Coronary artery (tissue), 2 donors: Measurements from ENCODE around the gene PTGDS.

ENCODE experiments used
- DNase-seq: peaks from one replicate; pipeline ENCODE4 v3.0.0-alpha.2; 2017; ENCODE audit warnings: low spot score
- H3K27ac ChIP-seq, 2 donors: fragments of 200-600 bp; sonication (generic); one replicate each; pipeline ENCODE4 v1.5.1; 2016 to 2019
- H3K4me3 ChIP-seq: fragments of 200-600 bp; sonication (generic); 2 replicates; pipeline ENCODE4 v1.5.1; 2016; ENCODE audit warnings: mild to moderate bottlenecking, moderate library complexity
- CTCF ChIP-seq: fragments of 200-600 bp; sonication (generic); IDR thresholded peaks from one replicate; pipeline ENCODE4 v1.5.1; 2019; ENCODE audit warnings: antibody characterized with exemption

Gene PTGDS

DNA sequence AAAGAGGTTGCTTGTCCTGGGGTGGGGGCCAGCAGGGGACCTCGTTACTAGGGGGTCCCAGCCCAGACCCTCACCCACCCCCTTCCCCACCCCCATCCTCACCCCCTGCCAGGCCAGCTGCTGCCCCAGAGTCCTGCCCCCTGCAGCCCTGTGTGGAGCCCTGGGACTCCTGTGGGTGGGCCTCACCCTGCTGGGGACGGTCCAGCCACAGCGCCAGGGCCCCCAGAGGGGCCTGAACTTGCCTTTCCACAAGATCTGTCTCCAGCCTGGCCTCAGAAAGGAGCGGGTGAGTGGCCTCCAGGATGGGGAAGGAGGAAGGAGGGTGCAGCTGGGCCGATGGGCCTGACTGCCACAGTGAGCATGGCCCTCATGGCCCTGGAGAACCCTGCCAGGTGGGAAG, 7.5 kb upstream of the PTGDS start:
- no peak for TF ChIP-seq CTCF
- H3K27ac ChIP-seq: no peak overlapping the region
- no peak overlapping the region for H3K4me3 ChIP-seq
- no peak for DNase-seq

DNA sequence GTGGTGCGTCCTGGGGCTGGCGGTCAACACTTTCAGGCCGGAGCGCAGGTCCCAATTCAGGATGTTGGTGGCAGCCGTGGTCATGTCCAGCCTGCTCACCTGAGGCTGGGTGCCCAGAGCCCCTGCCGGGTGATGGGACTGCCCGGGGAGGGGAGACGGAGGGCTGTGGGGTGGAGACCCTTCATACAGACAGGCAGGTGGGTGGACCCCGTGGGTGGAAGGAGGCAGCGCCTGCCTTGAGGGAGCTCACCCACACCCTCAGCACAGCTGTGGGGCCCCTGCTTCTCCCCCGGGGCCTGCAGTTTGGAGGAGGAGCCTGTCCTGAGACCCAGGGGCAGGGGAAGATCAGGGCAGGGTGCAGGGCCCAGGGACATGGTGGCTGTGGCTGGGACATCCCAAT, 6.9 kb upstream of the PTGDS start:
- Histone ChIP-seq H3K27ac (no peak overlapping the region), H3K4me3 (no peak overlapping the region)
- DNase-seq: no peak
- no peak for TF ChIP-seq CTCF

DNA sequence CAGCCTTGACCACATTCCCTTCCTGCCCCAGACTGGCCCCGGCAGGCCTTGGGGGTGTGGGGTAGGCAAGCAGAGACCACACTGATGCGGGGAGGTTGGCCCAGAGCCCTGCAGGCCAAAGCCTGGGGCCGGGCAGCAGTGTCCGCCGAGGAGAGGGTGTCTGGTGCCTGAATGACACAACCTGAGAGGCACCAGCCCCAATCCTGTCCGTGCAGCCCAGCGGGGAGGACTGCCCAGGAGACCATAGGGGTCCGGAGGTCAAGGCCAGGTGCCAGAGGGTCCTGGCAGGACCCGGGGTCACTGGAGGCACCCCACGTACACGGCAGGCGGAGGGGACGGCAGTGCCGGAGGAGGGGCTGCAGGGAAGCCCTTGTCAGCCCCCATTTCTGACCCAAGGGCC, 5.6 kb upstream of the PTGDS start:
- no peak overlapping the region for H3K4me3 ChIP-seq
- no peak for TF ChIP-seq CTCF
- no peak overlapping the region for H3K27ac ChIP-seq

DNA sequence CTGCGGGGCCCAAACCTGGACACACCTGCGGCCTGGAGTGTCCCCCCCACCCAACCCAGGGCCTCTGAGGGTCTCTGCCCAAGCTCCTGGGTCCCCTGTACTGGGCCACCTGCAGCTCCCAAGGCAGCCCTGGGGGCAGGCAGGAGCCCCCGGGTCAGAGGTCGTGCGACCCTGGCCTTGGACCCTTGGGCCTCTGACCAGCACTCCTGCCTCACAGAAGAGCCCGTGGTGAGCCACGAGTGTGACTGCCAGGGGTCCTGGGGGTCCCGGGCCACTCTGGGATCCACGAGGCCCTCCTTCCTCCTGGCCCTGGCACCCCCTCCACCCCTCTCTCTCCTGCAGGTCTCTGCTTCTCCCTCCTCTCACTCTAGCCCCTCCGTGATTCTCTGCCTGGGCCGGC, 5.0 kb upstream of the PTGDS start:
- Histone ChIP-seq H3K4me3 (no peak overlapping the region), H3K27ac (no peak overlapping the region)
- TF ChIP-seq CTCF: no peak
- DNase-seq: no peak

More for the DNA sequence above, 5.6 kb upstream of the PTGDS start:
- DNase-seq: no peak

DNA sequence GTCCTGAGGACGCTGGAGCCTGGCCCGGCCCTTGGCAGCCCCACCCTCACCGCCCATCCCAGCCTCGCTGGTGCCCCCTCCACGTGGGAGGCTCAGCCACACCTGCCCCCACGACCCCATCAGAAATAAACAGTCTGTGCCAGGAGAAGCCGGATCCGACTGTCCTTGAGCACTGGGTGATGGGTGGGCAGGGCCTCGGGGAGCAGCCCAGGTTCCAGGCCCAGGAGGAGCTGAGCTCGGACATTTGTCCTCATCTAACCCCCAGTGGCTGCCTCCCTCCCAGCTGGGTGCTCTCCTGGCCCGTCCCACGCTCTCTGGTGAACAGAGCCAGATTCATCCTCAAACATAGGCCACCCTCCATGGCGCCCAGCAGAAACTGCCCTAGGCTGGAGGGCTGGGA, 4.6 kb upstream of the PTGDS start:
- no peak for TF ChIP-seq CTCF
- Histone ChIP-seq H3K27ac (no peak overlapping the region), H3K4me3 (no peak overlapping the region)
- no peak for DNase-seq

DNA sequence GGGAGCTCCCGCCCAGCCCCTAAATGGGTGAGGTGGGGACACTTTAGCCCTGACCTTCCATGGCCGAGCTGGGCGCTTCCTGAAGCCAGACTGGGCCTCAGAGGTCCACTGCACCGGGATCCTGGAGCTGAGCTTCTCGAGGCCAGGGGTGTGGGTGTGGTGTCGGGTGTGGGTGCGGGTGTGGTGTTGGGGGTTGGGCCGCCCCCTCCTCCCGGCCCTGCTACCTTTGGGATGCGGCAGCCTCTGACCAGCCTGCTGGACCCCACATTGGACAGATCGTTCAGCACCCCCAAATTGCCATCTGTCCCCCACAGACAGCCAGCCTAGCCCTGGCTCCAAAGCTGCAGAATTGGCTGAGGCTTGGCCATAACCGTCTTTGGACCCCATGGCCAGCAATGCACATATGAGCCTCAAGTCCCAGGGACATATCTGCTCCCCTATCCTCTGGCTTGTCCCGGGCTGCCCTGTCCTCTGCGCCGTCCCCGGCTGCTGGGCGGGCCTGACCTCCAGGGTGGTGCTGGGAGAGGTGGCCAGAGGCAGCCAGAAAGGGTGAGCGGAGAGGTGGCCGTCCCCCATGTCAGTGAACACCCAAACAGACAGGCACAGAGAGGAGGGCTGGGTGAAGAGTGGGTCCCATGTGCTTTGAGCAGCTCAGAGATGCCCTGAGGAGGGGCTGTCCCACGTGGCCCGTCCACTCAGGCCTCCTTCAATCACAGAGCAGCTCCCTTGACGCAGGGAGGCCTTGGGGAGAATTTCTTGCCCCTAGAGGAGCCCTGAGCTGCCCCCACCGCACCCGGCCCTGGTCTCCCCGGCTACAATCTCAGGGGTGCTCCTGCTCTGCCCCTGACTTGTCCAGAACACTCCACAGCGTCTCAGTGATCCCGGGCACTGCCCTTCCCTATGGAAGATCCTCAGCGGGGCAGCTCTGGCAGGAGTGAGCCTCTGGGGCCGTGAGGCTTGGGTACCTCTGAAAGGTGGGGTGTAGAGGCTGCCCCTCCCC, 3.4 kb upstream of the PTGDS start:
- no peak for TF ChIP-seq CTCF
- no peak for DNase-seq
- Histone ChIP-seq H3K4me3 (no peak overlapping the region), H3K27ac (peak overlapping the region in 1 of 2 donors; percentile 32)
